Cardiac fibroblast (primary cell): Measurements from ENCODE around the gene KLF9.

Source experiments
- DNase-seq, 2 donors: peaks; one replicate each; pipeline versions ENCODE4 v3.0.0 to v3.0.0-alpha.2; 2010; ENCODE audit warnings: low read depth in 2 of 2
- H3K4me3 ChIP-seq, 2 donors: replicated peaks in 1 of 2; 1 replicate in 1 of 2; 2 replicates in 1 of 2; pipeline ENCODE4 v1.5.1; 2011; ENCODE audit warnings: low read depth in 2 of 2, low read length in 2 of 2, mild to moderate bottlenecking in 2 of 2, moderate library complexity in 1 of 2
- TF ChIP-seq, protein P1 (sequence below): IDR thresholded peaks from one replicate; pipeline ENCODE4 v1.5.1; 2011; ENCODE audit warnings: low read depth, mild to moderate bottlenecking, low read length, inconsistent platforms

The KLF9 gene

DNA sequence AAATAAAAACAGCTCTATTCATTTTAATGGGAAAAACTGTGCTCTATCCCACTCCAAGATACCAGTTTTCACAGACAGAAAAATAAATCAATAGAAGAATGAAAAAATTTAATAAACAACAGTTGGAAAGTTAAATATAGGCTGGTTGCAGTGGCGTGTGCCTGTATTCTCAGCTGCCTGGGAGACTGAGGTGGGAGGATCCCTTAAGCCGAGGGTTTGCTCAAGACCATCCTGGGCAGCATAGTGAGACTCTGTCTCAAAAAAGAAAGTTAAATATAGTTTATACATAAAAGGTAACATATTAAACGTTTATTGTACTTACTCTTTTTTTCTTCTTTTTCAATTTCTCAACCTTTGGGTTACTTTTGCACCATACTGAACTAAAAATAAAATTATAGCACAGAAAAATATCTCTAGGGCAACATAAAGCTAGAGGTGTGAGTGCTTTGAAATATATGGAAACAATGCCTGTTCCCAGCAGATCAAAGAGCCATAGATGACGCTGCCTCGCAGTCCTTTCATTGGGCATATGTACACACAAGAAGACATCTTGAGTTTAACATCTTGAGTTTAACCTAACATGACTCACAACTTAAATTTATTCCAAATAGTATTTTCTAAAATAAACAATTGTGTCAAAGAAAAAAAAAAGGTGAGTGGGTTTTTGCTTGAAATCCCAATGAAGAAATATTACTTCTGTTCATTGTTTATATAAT lies 25.7 kb upstream of the KLF9 start:
- H3K4me3 ChIP-seq = no peak overlapping the region
- peak; percentile 22 to 50 for DNase-seq
- TF ChIP-seq, protein P1, sequence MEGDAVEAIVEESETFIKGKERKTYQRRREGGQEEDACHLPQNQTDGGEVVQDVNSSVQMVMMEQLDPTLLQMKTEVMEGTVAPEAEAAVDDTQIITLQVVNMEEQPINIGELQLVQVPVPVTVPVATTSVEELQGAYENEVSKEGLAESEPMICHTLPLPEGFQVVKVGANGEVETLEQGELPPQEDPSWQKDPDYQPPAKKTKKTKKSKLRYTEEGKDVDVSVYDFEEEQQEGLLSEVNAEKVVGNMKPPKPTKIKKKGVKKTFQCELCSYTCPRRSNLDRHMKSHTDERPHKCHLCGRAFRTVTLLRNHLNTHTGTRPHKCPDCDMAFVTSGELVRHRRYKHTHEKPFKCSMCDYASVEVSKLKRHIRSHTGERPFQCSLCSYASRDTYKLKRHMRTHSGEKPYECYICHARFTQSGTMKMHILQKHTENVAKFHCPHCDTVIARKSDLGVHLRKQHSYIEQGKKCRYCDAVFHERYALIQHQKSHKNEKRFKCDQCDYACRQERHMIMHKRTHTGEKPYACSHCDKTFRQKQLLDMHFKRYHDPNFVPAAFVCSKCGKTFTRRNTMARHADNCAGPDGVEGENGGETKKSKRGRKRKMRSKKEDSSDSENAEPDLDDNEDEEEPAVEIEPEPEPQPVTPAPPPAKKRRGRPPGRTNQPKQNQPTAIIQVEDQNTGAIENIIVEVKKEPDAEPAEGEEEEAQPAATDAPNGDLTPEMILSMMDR = no peak

DNA sequence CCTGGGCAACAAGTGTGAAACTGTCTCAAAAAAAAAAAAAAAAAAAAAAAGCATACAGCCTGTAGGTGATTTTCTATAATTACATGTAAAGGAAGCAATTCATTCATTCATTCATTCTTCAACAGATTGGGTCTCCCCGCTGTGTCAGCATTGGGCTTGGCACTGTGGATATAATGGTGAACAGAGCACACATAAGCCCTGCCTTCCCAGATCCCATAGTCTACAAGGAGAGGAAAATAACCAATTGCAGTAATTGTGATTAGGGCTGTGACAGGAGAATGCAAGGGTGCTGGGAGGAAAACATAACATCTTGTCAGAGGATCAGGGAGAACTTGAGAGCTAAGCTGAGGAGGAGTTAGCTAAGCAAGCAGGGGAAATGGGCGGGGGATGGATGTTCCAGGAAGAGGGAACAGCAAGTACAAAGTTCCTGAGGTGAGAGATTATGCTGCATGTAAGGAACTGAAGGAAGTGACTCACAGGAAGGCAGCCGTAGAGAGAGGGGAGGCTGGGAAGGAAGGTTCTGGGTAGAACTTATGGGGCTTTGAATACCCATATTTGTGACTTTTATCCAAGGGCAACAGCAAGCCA lies 24.0 kb upstream of the KLF9 start:
- TF ChIP-seq, protein P1 = no peak
- H3K4me3 ChIP-seq = no peak overlapping the region
- peak; percentile 93 to 97 for DNase-seq

DNA sequence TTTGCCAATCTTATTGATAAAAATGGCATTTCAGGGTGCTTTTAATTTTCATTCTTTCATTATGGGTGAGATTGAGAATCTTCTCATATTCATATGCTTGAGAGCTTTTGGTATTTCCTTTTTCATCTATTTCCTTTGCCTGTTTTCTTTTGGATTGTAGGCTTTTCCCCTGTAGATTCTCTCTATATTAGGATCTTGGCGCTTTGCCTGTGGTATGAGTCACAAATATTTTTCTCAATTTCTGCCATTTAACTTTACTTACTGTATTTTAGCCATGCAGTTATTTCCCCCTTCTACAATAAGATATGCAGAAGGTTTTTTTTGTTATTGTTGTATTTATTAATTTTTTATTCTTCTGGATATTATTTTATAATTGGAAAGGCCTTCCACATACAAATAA lies 21.5 kb upstream of the KLF9 start:
- H3K4me3 ChIP-seq = no peak overlapping the region
- TF ChIP-seq, protein P1 = no peak
- DNase-seq = peak; percentile 88 to 91

DNA sequence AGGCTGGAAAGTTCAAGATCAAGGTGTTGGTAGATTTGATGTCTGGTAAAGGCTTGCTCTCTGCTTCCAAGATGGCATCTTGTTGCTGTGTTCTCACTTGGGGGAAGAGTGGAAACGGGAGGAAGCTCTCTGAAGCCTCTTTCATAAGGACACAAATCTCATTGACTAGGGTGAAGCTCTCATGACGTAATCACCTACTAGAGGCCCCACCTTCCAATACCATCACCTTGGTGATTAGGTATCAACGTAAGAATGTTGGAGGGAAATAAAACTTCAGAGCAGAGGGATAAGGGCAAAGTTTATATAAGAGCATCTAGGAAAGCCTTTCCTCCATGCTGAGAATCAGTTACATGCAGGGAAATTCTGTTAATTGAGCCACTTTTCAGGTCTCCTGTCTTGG lies 15.4 kb upstream of the KLF9 start:
- TF ChIP-seq, protein P1 = no peak
- H3K4me3 ChIP-seq = no peak overlapping the region
- DNase-seq = no peak

DNA sequence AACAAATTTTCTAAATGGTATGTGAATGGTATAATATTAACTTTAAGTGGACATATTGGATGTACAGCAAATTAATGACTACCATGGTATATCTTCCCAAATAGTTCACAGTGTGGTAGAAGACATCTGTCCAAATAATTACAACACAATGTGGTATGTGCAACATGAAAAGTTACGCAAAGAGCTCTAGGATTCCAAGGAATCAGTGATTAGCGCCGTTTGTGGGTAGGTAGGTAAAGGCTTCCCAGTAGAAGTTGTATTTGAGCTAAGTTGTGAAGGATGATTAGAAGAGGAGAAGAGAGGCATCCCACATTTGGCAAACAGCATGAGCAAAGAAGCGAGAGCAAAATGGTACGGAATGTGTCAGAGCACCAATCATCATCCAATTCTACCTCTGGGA lies 14.3 kb upstream of the KLF9 start:
- TF ChIP-seq, protein P1 = no peak
- H3K4me3 ChIP-seq = no peak overlapping the region
- peak in 1 of 2 donors; percentile 41 for DNase-seq

DNA sequence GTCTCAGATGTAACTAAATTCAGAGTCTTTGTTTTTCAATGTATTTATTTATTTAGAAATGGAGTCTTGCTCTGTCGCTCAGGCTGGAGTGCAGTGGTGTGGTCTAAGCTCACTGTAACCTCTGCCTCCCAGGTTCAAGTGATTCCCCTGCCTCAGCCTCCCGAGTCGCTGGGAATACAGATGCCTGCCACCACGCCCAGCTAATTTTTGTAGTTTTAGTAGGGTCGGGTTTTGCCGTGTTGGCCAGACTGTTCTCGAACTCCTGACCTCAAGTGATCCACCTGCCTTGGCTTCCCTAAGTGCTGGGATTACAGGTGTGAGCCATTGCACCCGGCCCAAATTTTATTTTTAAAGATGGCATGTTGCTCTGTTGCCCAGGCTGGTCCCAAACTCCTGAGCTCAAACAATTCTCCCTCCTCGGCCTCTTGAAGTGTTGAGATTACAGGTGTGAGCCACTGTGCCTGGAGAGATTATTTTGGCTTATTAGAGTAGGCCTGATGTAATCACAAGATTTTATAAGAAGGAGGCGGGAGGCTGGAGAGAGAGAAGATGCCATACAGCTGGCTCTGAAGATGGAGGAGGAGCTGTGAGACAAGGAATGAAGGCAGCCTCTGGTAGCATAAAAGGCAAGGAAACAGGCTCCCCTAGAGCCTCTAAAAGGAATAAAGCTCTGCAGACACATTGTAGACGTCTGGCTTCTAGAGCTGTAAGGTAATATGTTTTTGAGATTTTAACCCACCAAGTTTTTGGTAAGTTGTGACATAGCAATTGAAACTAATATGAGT lies 12.9 kb upstream of the KLF9 start:
- peak in 1 of 2 donors; percentile 78 for DNase-seq
- H3K4me3 ChIP-seq = no peak overlapping the region
- TF ChIP-seq, protein P1 = no peak
